Measurements from ENCODE around the gene TBC1D23.

Gene TBC1D23

DNA sequence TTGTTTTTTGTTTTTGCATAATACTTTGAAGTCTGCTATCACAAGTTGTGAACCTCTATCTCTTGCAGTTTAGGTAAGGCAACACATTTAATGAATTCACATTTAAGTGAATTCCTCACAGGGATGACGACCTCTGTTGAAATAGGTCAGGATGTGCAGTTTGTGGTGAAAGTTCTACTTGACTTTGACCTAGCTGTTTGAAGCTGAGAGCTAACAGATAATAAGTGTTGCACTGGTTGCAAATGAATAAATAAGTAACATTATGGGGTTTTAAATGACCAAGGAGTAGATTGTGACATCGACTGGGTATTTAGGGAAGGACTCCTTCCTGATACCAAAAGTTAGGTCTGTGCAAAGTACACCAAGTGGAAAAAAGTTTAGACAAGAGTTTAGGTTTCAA is 97.6 kb downstream of the TBC1D23 start:
- no peak for DNase-seq

DNA sequence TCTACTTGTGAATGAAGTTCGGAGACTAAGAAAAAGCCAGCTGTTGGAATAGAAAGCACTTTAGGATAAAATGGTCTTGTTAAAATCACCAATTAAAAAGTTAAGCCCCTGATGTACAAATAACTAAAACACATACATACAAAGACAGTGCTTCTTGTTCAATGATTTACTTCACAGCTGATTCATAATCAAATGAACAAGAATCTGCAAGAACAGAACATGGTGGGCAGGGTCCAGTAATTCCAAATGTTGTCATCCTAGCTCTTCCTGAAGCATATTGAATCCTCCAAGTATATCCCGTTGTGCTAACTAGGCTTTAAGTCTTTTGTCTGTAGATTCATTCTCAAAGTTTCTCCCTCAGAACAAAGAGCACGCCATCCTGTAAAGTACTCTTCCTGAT is 98.2 kb downstream of the TBC1D23 start:
- no peak for DNase-seq

DNA sequence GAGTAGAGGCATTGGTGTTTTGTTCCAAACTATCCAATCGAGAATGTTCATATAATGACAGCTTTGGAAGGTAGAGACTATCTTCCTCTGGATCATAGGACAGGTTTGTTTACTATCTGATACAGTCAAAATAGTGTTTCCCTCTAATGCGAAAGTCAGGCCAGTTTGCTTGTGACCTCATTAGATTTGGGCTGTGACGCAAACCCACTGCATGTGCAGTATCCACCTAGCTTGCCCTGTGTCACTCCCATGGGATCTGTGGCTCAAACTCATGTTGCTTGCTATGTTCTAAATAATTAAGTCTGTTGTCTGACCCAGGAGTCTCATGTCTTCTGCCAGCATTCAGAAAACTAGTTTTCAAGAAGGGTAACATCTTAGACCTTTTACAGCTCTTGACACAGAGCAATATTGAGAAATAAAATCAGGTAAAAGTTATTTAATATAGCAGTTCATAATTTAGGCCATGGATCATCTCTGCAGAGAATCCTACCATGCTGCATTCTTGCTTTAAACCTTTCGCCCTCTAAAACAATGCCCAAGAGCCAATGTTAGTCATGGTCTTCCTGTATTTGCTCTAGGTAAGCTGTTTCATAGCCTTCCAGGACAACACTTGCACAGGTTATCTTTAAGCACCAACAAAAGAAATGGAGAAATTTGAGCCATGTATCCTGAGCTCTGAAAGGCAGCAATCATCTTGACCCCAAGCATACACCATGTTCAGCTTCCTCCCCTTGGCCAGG is 100.1 kb downstream of the TBC1D23 start:
- no peak for DNase-seq

DNA sequence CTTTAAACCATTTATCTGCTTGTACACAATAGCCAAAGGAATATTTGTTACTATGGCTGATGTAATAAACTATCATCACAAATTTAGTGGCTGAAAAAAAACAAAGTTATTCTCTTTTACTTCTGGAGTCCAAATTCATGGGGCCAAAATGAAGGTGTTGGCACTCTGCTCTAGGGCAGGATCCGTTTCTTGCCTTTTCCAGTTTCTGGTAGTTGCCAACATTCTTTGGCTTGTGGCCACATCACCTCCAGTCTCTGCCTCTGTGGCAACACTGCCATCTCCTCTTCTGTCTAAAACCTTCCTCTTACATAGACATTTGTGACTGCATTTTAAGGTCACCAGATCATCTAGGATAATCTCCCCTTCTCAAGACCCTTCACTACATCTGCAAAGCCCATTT is 101.1 kb downstream of the TBC1D23 start:
- no peak for DNase-seq

DNA sequence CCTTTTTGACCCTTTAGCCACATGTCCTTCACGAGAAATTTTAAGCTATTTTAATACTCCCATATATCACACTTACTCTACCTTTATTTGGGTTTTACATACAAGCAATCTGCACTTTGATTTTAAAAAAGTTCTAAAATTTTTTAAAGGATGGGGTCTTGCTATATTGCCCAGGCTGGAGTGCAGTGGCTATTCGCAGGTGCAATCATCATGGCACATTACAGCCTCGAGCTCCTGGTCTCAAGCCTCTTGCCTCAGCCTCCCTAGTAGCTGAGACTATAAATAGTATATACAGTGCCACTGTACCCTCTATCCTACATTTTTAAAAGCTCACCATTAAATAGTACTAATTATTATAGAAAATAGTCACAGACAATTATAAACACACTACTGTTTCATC is 103.6 kb downstream of the TBC1D23 start:
- no peak for DNase-seq

DNA sequence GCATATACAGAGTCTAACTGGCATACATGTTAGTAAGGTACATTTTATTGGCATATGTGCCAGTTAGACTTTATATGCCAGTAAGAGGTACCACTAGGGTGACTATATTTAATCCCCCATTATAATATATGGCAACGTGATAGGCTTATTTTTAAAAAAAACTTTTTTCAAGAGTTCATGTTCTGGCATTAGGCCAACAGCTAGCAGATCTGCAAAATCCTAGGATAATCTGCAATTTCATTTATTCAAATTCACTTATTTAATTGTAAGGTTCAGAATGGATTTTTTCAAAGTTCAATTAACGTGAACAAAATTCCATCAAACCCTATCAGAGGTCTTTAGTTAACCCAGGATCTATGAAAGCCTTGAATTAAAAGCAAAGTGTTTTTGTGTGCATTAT is 105.6 kb downstream of the TBC1D23 start:
- no peak for DNase-seq

GRCh38 chr3:100368441-100368840 is 107.6 kb downstream of the TBC1D23 start:
- no peak for DNase-seq

DNA sequence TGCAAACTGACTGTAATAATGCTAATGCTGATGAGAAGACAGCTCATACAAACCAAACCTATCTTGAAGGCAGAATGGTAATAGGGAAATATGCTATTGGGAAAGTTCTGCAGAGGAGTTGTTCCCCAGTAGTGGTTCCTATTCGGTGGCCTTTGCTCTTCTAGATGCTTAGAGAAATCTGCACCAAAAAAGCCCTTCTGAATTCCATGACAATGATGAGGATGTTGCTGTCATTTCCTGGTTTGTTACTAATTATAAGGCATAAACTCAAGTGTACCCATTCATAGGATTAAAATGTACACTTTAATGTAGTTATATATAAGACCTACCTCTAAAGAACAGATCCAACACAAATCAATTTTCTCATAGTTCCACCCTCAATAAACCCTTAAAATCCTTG is 110.0 kb downstream of the TBC1D23 start:
- DNase-seq, result no peak

- no peak for DNase-seq
These were observed 113.7 kb downstream of the TBC1D23 start for GRCh38 chr3:100374521-100374920.
